ENCODE data around the gene TAF4B.
"Not testable (repeated sequence)": the region's sequence is repeated elsewhere in the genome, so short reads cannot be mapped to it uniquely, and the experiment has no call there.

Gene TAF4B

DNA sequence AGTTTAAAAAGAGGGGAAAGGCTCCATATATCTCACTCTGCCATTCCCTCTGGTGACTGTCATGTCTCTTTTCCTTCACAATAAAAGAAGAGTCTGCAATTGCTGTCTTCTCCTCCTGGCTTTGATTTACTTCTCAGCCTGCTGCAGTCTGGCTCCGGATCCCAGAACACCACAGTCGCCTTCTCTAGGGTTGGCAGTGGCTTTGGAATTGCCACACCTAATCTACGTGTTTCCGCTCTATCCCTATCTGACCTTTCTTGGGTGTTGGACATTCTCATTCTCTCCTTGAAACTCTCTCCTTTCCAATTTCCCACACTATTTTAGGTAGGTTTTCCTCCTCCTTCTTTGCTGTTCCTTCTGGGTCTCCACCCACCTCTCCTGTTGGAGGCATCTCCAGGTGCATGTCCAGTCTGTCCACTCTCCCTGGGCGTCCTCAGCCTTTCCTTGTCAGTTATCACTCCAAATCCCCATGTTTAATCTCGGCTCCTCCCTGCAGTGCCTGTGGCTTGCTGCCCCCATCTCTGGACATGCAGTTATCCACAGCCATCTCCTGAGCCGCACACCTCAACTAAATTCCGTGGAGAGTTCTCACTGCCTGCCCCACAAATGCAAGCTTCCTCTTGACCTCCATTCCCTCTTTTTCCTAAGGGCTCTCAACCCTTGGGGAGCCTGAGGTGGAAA lies 209.3 kb downstream of the TAF4B start:
- no peak for DNase-seq (ENCODE audit: low read depth)
- no peak overlapping the region for H3K4me3 ChIP-seq (ENCODE audit: low read depth, low read length)
- TF ChIP-seq, protein P1, sequence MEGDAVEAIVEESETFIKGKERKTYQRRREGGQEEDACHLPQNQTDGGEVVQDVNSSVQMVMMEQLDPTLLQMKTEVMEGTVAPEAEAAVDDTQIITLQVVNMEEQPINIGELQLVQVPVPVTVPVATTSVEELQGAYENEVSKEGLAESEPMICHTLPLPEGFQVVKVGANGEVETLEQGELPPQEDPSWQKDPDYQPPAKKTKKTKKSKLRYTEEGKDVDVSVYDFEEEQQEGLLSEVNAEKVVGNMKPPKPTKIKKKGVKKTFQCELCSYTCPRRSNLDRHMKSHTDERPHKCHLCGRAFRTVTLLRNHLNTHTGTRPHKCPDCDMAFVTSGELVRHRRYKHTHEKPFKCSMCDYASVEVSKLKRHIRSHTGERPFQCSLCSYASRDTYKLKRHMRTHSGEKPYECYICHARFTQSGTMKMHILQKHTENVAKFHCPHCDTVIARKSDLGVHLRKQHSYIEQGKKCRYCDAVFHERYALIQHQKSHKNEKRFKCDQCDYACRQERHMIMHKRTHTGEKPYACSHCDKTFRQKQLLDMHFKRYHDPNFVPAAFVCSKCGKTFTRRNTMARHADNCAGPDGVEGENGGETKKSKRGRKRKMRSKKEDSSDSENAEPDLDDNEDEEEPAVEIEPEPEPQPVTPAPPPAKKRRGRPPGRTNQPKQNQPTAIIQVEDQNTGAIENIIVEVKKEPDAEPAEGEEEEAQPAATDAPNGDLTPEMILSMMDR (IDR thresholded peaks at IDR 0.05; ENCODE audit: low read depth, low read length, missing control alignments) = no peak

DNA sequence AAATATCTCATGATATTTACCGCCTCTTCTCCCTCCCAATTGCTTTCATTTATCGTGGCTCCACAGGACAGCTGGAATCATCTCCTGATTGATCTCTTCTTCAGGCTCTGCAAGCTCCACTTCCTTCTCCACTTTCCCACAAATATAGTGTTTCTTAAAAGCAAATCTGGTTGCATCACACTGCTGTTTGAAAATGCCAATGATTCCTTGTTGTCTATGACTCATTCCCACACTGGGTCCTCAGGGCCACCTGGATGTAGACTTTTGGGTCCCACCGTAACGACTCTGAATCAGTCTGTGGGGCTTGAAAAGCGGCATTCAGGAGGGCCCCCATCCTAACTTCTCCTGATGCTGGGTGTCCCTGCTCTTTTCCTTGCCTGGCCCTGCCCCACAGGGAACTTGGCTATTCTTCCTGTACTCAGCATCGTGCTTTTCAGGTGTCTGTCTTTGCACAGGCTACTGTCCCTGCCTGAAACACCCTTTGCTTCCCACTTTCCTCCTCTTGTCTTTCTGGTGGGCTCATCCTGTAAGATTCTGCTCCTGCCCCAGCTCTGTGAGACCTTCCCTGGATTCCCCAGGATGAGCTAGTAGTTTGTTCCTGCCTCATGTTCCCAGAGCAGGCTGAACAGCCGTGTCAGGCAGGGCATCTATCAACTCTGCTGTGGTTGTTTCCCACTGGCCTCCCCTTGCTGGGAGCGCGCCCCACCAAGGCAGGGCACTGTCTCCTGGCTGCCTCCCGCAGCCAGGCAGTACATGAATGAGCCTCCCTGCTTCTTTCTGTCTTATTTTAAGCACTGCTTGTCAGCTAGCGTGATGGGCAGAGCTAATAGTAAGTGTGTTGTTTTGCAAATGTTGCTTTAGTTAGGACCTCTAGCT lies 210.2 kb downstream of the TAF4B start:
- no peak overlapping the region for H3K4me3 ChIP-seq (ENCODE audit: low read depth, low read length)
- DNase-seq (ENCODE audit: low read depth) = no peak
- TF ChIP-seq, protein P1 (IDR thresholded peaks at IDR 0.05; ENCODE audit: low read depth, low read length, missing control alignments) = no peak

DNA sequence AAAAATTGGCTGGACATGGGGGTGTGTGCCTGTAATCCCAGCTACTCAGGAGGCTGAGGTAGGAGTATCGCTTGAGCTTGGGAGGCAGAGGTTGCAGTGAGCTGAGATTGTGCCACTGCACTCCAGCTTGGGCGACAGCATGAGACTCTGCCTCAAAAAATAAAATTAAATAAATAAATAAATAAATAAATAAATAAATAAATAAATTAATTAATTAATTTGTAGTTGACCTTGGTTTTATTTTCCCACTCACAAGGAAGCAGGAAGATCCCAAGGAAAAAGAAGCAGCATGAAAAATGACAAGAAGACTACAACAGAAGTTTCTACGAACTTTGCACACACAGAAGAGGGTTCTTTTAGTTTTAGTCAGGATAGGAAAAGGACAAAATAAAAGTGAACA lies 211.4 kb downstream of the TAF4B start:
- DNase-seq (ENCODE audit: low read depth); H3K4me3 ChIP-seq (ENCODE audit: low read depth, low read length): not testable (repeated sequence)

DNA sequence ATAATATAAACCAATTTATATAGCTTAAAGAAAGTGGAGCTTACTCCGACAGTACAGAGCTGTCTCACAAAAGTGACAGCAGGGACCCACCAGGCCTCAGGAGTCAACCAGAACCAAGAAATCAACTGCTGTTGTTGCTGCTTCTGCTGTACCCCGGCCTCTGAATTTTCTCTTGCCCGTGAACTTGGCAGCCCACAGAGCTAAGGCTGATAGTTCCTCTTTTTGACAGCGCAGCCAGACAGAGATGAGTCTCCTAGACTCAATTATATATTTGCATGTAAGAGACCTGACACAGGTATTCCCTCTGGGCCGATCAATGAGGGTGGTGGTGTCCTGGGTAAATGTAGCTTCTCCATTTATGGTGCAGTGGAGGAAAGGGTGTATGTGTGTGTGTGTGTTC lies 212.7 kb downstream of the TAF4B start:
- TF ChIP-seq, protein P1 (IDR thresholded peaks at IDR 0.05; ENCODE audit: low read depth, low read length, missing control alignments) = no peak
- no peak for DNase-seq (ENCODE audit: low read depth)
- no peak overlapping the region for H3K4me3 ChIP-seq (ENCODE audit: low read depth, low read length)

DNA sequence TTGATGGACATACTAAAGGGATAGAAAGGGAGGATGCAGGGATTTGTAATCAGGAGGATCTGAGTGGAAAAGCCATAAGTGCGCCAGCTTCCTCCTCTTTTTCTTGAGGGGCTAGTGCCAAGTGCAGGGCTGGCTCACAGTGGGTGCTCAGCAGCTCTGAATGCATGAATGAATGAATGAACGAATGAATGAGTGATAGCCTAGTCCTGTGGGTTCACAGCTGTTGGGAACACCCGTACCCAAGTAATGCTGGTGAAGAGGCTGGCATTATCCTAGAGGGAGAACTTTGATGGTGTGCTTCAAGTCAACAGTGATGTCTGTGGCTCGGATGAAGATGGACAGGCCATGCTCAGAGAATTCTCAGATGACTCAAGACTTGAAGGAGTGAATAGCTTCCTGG lies 213.3 kb downstream of the TAF4B start:
- TF ChIP-seq, protein P1 (IDR thresholded peaks at IDR 0.05; ENCODE audit: low read depth, low read length, missing control alignments) = no peak
- DNase-seq (ENCODE audit: low read depth) = no peak
- no peak overlapping the region for H3K4me3 ChIP-seq (ENCODE audit: low read depth, low read length)

DNA sequence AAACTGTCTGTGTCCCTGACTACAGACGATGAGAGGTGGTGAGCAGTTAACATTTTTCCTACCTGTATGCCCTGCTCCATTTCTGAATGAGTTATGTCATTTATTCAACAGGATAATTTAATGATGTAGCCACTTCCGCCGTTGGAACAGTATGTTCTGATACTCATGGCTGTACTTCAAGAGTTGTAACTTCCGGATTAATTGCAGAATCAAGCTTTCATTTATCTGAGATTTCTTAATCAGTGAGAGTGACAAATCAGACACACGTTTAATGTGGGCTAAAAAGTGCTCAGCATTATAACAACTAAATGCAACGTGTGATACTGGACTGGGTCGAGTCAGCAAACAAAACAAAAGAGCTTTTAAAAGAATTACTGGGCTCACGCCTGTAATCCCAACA lies 214.4 kb downstream of the TAF4B start:
- H3K4me3 ChIP-seq (ENCODE audit: low read depth, low read length) = no peak overlapping the region
- TF ChIP-seq, protein P1 (IDR thresholded peaks at IDR 0.05; ENCODE audit: low read depth, low read length, missing control alignments) = no peak
- no peak for DNase-seq (ENCODE audit: low read depth)

Data from GM12864 (cell line).